Neural progenitor cell (in vitro differentiated cells): ENCODE results near the gene KCTD2. TPM values are rescaled to one million over a fixed set of nuclear protein-coding genes. Genes with fewer than 3 reads are reported as not detected.

Experiments
- DNase-seq: peaks from one replicate; pipeline ENCODE4 v3.0.0-alpha.2; 2016; ENCODE audit warnings: low spot score
- H2AFZ ChIP-seq: fragments of 200-600 bp; sonication (generic); replicated peaks from 2 replicates; pipeline ENCODE4 v1.6.1; 2016; ENCODE audit warnings: antibody characterized with exemption
- H3F3A ChIP-seq: fragments of 200-600 bp; sonication (generic); 2 replicates; pipeline ENCODE4 v1.6.1; 2016; ENCODE audit warnings: antibody characterized with exemption, low read depth
- H3K27ac ChIP-seq: fragments of 200-600 bp; sonication (generic); 2 replicates; pipeline ENCODE4 v1.5.1; 2016; ENCODE audit warnings: mild to moderate bottlenecking
- H3K27me3 ChIP-seq: fragments of 200-600 bp; sonication (generic); 2 replicates; pipeline ENCODE4 v1.6.1; 2016; ENCODE audit warnings: mild to moderate bottlenecking, moderate library complexity
- H3K36me3 ChIP-seq: fragments of 200-600 bp; sonication (generic); 2 replicates; pipeline ENCODE4 v1.5.1; 2016
- H3K4me1 ChIP-seq: fragments of 200-600 bp; sonication (generic); 2 replicates; pipeline ENCODE4 v1.6.1; 2016; ENCODE audit warnings: mixed run types
- H3K4me2 ChIP-seq: fragments of 200-600 bp; sonication (generic); 2 replicates; pipeline ENCODE4 v1.6.1; 2016
- H3K4me3 ChIP-seq: fragments of 200-600 bp; sonication (generic); 2 replicates; pipeline ENCODE4 v1.5.1; 2016
- H3K79me2 ChIP-seq: fragments of 200-600 bp; sonication (generic); 2 replicates; pipeline ENCODE4 v1.6.1; 2016; ENCODE audit warnings: low read depth
- H3K9ac ChIP-seq: fragments of 200-600 bp; sonication (generic); 2 replicates; pipeline ENCODE4 v1.6.1; 2016
- H3K9me3 ChIP-seq: fragments of 200-600 bp; sonication (generic); 2 replicates; pipeline ENCODE4 v1.5.1; 2016; ENCODE audit warnings: low read depth
- H4K20me1 ChIP-seq: fragments of 200-600 bp; sonication (generic); 2 replicates; pipeline ENCODE4 v1.6.1; 2016; ENCODE audit warnings: low read depth
- H3K27ac Mint-ChIP-seq: 3 replicates; pipeline ENCODE4 v1.8.0; 2021; ENCODE audit warnings: mixed read lengths
- H3K27me3 Mint-ChIP-seq: 2 replicates; pipeline ENCODE4 v1.8.0; 2022; ENCODE audit warnings: low read depth, mild to moderate bottlenecking, inconsistent platforms, moderate library complexity, mixed read lengths; ENCODE audit not compliant: insufficient read depth
- H3K36me3 Mint-ChIP-seq: 3 replicates; pipeline ENCODE4 v1.8.0; 2021; ENCODE audit warnings: mixed read lengths
- H3K4me1 Mint-ChIP-seq: 3 replicates; pipeline ENCODE4 v1.8.0; 2021; ENCODE audit warnings: mixed read lengths
- H3K4me3 Mint-ChIP-seq: 3 replicates; pipeline ENCODE4 v1.8.0; 2021; ENCODE audit warnings: mild to moderate bottlenecking, moderate library complexity, mixed read lengths
- H3K9me3 Mint-ChIP-seq: 3 replicates; pipeline ENCODE4 v1.8.0; 2020; ENCODE audit warnings: mixed read lengths
- EZH2 ChIP-seq: fragments of 200-600 bp; sonication (generic); IDR thresholded peaks from 2 replicates; pipeline ENCODE4 v1.6.1; 2017; ENCODE audit warnings: antibody characterized with exemption, mild to moderate bottlenecking, moderate library complexity
- EZH2phosphoT487 ChIP-seq: fragments of 200-600 bp; sonication (generic); IDR thresholded peaks from 2 replicates; pipeline ENCODE4 v1.6.1; 2017; ENCODE audit warnings: antibody characterized with exemption
- total RNA-seq: library from RNA; depleted of rRNA; stranded (reverse); fragments of >200 nt; gene quantifications from 2 replicates; pipeline ENCODE4 v1.2.3, GENCODE V29; 2015; ENCODE audit warnings: low replicate concordance
- TF ChIP-seq, protein P1 (sequence below): fragments of 200-600 bp; sonication (generic); IDR thresholded peaks from 2 replicates; pipeline ENCODE4 v1.5.1; 2017; ENCODE audit warnings: antibody characterized with exemption, mild to moderate bottlenecking

The KCTD2 gene
- total RNA-seq, 1 donor from 2014 or later: 28.9 TPM

- Histone ChIP-seq H3K4me2 (no peak overlapping the region), H3K4me3 (no peak overlapping the region), H3K36me3 (no peaks in the 10 kb centered on the region), H3K9ac (no peak overlapping the region), H4K20me1 (no peaks in the 10 kb centered on the region), H3K9me3 (no peaks in the 10 kb centered on the region), H3K27ac (no peak overlapping the region), H3K4me1 (no peaks in the 10 kb centered on the region), H3F3A (peaks cover 20% of the 10 kb centered on the region), H2AFZ (no peak overlapping the region), H3K27me3 (peaks cover 9% of the 10 kb centered on the region), H3K79me2 (peaks cover 8% of the 10 kb centered on the region)
- H3K4me3 Mint-ChIP-seq: peak overlapping the region; percentile 90
- peaks cover 3% of the 10 kb centered on the region for H3K27me3 Mint-ChIP-seq
- DNase-seq: no peak
- H3K27ac Mint-ChIP-seq: no peak overlapping the region
- no peaks in the 10 kb centered on the region for H3K9me3 Mint-ChIP-seq
- no peaks in the 10 kb centered on the region for H3K36me3 Mint-ChIP-seq
- TF ChIP-seq, protein P1, sequence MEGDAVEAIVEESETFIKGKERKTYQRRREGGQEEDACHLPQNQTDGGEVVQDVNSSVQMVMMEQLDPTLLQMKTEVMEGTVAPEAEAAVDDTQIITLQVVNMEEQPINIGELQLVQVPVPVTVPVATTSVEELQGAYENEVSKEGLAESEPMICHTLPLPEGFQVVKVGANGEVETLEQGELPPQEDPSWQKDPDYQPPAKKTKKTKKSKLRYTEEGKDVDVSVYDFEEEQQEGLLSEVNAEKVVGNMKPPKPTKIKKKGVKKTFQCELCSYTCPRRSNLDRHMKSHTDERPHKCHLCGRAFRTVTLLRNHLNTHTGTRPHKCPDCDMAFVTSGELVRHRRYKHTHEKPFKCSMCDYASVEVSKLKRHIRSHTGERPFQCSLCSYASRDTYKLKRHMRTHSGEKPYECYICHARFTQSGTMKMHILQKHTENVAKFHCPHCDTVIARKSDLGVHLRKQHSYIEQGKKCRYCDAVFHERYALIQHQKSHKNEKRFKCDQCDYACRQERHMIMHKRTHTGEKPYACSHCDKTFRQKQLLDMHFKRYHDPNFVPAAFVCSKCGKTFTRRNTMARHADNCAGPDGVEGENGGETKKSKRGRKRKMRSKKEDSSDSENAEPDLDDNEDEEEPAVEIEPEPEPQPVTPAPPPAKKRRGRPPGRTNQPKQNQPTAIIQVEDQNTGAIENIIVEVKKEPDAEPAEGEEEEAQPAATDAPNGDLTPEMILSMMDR: no peak
- TF ChIP-seq EZH2 (no peak), EZH2phosphoT487 (no peak)
- H3K4me1 Mint-ChIP-seq: peaks cover 21% of the 10 kb centered on the region
Observed at GRCh38 chr17:75108193-75108592, 61.2 kb downstream of the KCTD2 start.

DNA sequence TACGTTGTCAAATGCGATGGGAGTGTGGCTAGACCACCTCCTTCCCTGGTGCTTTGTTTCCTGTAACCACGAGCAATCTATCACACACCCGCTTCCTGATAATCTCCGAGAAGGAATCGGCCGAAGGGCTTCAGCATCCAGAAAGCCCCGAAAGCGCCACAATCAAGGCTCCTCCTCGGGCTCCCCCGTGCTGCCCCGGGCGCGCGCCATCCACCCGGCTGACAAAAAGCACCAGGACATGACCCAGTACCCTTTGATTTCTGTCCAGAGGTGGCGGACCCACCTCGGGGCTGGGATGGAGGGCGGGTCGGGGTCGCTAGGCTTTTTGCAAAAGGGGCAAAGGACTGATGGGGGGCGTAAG, 62.0 kb downstream of the KCTD2 start:
- peaks cover 22% of the 10 kb centered on the region for H3K4me1 Mint-ChIP-seq
- H3K36me3 Mint-ChIP-seq: no peaks in the 10 kb centered on the region
- H3F3A ChIP-seq: peaks cover 25% of the 10 kb centered on the region
- H3K27ac ChIP-seq: no peak overlapping the region
- H3K36me3 ChIP-seq: no peaks in the 10 kb centered on the region
- H3K4me1 ChIP-seq: no peaks in the 10 kb centered on the region
- peaks cover 8% of the 10 kb centered on the region for H3K79me2 ChIP-seq
- no peaks in the 10 kb centered on the region for H4K20me1 ChIP-seq
- H3K9me3 Mint-ChIP-seq: no peaks in the 10 kb centered on the region
- peak overlapping the region; percentile 95 for H2AFZ ChIP-seq
- H3K4me3 ChIP-seq: peak overlapping the region; percentile 81
- no peaks in the 10 kb centered on the region for H3K9me3 ChIP-seq
- H3K27me3 ChIP-seq: peaks cover 9% of the 10 kb centered on the region
- no peak overlapping the region for H3K9ac ChIP-seq
- peak overlapping the region; percentile 90 for H3K4me3 Mint-ChIP-seq
- H3K4me2 ChIP-seq: peak overlapping the region; percentile 90
- peak; percentile 10 for TF ChIP-seq EZH2
- TF ChIP-seq, protein P1: no peak
- peaks cover 3% of the 10 kb centered on the region for H3K27me3 Mint-ChIP-seq
- DNase-seq: peak; percentile 50
- H3K27ac Mint-ChIP-seq: no peak overlapping the region

DNA sequence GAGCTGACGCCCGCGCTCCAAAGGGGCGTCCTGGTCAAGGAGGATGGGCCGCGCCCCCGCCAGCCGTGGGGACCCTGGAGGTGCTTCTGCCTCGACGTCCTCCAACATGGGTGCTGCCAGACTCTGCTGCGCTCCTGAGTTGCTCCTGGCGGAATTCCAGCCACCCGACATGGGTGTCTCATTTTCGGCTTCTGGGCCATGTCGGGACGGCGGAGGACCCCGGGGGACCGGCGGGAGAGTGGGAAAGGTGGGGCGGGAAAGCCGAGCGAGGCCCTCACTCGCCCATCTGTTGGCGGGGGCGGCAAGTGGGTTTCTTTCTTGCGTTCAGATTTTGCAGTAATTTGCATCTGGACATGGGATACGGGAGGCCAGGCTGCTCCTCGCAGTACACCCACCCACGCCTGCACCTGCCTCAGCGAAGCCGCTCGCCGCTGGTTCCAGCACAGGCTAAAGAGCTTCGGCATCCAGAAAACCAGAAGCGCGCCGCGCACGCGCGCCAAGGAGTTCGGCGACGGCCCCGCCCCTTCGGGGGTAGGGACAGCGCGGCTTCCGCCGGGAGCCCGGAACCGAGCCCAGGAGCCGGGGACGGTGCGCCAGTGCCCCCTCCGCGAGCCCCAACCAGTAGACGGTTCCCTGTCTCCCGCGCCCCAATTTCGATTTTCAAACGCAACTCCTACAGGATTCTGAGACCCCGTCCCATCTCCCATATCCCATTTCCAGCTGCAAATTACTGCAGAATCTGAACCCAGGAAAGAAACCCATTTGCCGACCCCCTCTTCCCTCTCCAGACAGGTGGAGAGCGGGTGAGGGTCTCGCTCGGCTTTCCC, 62.6 kb downstream of the KCTD2 start, which contains the start of gene ARMC7:
Gene ARMC7, plus strand, starts transcription at position 563 of the 827 bp plus-strand sequence. CDS start 320 bp downstream, outside the sequence.
- Mint-ChIP-seq H3K27ac (no peak within 1 kb of the TSS), H3K4me1 (peaks cover 28% of the 10 kb centered on the region), H3K4me3 (peak within 1 kb of the TSS; percentile 90), H3K36me3 (no peaks in the 10 kb centered on the region), H3K9me3 (no peaks in the 10 kb centered on the region), H3K27me3 (peaks cover 3% of the 10 kb centered on the region)
- H3F3A ChIP-seq: peaks cover 25% of the 10 kb centered on the region
- no peak within 1 kb of the TSS for H3K27ac ChIP-seq
- H3K4me1 ChIP-seq: peaks cover 3% of the 10 kb centered on the region
- no peaks in the 10 kb centered on the region for H3K9me3 ChIP-seq
- H3K79me2 ChIP-seq: peaks cover 8% of the 10 kb centered on the region
- no peaks in the 10 kb centered on the region for H3K36me3 ChIP-seq
- H3K9ac ChIP-seq: no peak within 1 kb of the TSS
- H3K4me2 ChIP-seq: peak within 1 kb of the TSS; percentile 90
- peak within 1 kb of the TSS; percentile 95 for H2AFZ ChIP-seq
- H4K20me1 ChIP-seq: no peaks in the 10 kb centered on the region
- TF ChIP-seq EZH2phosphoT487 (no peak), EZH2 (peak; percentile 4)
- DNase-seq: peak; percentile 96
- H3K4me3 ChIP-seq: peak within 1 kb of the TSS; percentile 81
- peaks cover 9% of the 10 kb centered on the region for H3K27me3 ChIP-seq
